ENCODE results near the gene FN3KRP.
"Not testable (repeated sequence)": the region's sequence is repeated elsewhere in the genome, so short reads cannot be mapped to it uniquely, and the experiment has no call there.

The FN3KRP gene

GRCh38 chr17:82709676-82710498 is 6.6 kb upstream of the FN3KRP start:
- DNase-seq: no peak

- DNase-seq: no peak
These were observed 5.8 kb upstream of the FN3KRP start for GRCh38 chr17:82710499-82711232.

GRCh38 chr17:82713071-82713723 is 3.3 kb upstream of the FN3KRP start:
- no peak for DNase-seq

GRCh38 chr17:82718986-82719685 is 2.6 kb downstream of the FN3KRP start:
- no peak for DNase-seq

GRCh38 chr17:82720204-82720603 is 3.7 kb downstream of the FN3KRP start:
- DNase-seq: no peak

GRCh38 chr17:82722341-82723013 is 6.0 kb downstream of the FN3KRP start:
- DNase-seq: no peak

- DNase-seq: no peak
These were observed 6.8 kb downstream of the FN3KRP start for GRCh38 chr17:82723169-82723807.

- DNase-seq: no peak
These were observed 9.9 kb downstream of the FN3KRP start for GRCh38 chr17:82726427-82726826.

GRCh38 chr17:82729479-82730260 is 13.2 kb downstream of the FN3KRP start:
- DNase-seq: no peak

GRCh38 chr17:82732118-82732743 is 15.7 kb downstream of the FN3KRP start:
- DNase-seq: no peak

GRCh38 chr17:82734987-82735866 is 18.7 kb downstream of the FN3KRP start, which contains the start of gene FN3K:
TSS of gene FN3K (plus strand) at chr17:82735615. CDS start at chr17:82735637, 22 bp downstream.
- no peak for DNase-seq

- no peak for DNase-seq
These were observed 20.1 kb downstream of the FN3KRP start for GRCh38 chr17:82736511-82737185.

- DNase-seq: no peak
These were observed 21.7 kb downstream of the FN3KRP start for GRCh38 chr17:82737967-82738877.

- DNase-seq: no peak
These were observed 24.6 kb downstream of the FN3KRP start for GRCh38 chr17:82740906-82741759.

- DNase-seq: no peak
These were observed 27.1 kb downstream of the FN3KRP start for GRCh38 chr17:82743344-82744219.

GRCh38 chr17:82744736-82745135 is 28.2 kb downstream of the FN3KRP start:
- not testable (repeated sequence) for DNase-seq
